Measurements from ENCODE around the gene SMYD3. TPM values are rescaled to one million over a fixed set of nuclear protein-coding genes. Genes with fewer than 3 reads are reported as not detected.

SMYD3 gene
- total RNA-seq, 1 donor from 2014 or later = 20.8 TPM

DNA sequence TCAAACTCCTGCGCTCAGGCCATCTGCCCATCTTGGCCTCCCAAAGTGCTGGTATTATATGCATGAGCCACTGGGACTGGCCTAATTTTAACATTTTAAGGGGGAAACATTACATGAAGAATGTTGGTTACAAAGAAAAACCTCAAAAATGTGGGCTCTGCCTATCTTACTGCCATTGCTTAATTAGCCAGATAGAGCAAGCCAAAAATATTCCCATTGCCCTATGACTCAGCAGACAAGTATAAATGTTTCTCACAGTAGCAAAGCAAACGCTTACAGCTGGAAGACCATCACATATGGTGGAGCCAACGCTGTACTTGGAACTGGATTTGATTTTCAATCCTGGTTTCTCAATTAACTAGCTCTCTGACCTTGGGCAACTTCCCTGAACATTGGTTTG lies 502.0 kb downstream of the SMYD3 start:
- CTCF ChIA-PET = interaction anchor here (0.7 to 4.8 kb wide), 4 partner anchors 52 to 852 kb away, joined by 3 to 74 read pairs (median 10); partner anchors contain the start of gene KIF26B

DNA sequence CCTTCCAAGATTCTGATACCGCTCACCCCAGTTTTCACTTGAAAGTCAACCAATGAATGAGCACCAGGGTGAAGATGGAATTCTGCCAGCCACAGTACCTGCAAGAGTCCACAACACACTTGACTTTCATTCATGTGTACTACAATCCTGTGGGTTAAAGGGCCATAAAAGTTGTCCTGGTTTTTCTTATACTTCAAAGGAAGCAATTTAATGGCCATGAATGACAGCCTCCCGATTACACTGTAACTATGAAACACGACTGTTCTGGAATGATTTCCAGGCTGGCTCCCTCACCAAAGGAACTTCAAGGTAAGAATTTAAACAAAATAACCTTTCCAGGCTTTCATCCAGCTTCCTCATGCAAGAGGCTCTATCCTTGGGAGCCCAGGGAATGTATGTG lies 502.8 kb downstream of the SMYD3 start:
- Mint-ChIP-seq H3K27me3 (no peaks in the 10 kb centered on the region), H3K27ac (no peak overlapping the region), H3K9me3 (no peaks in the 10 kb centered on the region), H3K4me3 (no peak overlapping the region), H3K36me3 (ENCODE audit: low read depth) (no peaks in the 10 kb centered on the region), H3K4me1 (peaks cover 6% of the 10 kb centered on the region)
- ChIA-PET POLR2A (no interaction called here), CTCF (interaction anchor here (1.6 to 4.8 kb wide), 3 partner anchors 115 to 851 kb away, joined by 8 to 74 read pairs (median 18); partner anchors contain the start of gene KIF26B)
- TF ChIP-seq, protein P1, sequence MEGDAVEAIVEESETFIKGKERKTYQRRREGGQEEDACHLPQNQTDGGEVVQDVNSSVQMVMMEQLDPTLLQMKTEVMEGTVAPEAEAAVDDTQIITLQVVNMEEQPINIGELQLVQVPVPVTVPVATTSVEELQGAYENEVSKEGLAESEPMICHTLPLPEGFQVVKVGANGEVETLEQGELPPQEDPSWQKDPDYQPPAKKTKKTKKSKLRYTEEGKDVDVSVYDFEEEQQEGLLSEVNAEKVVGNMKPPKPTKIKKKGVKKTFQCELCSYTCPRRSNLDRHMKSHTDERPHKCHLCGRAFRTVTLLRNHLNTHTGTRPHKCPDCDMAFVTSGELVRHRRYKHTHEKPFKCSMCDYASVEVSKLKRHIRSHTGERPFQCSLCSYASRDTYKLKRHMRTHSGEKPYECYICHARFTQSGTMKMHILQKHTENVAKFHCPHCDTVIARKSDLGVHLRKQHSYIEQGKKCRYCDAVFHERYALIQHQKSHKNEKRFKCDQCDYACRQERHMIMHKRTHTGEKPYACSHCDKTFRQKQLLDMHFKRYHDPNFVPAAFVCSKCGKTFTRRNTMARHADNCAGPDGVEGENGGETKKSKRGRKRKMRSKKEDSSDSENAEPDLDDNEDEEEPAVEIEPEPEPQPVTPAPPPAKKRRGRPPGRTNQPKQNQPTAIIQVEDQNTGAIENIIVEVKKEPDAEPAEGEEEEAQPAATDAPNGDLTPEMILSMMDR (IDR thresholded peaks at IDR 0.05) = no peak
- intact Hi-C loops (cut with micrococcal nuclease) = no loop called here
- ATAC-seq (ENCODE audit: low read depth) = no peak
- DNase-seq = no peak

More for the DNA sequence above, 502.0 kb downstream of the SMYD3 start:
- Mint-ChIP-seq H3K36me3 (ENCODE audit: low read depth) (no peaks in the 10 kb centered on the region), H3K4me1 (peaks cover under 1% of the 10 kb centered on the region), H3K4me3 (no peak overlapping the region), H3K27ac (no peak overlapping the region), H3K27me3 (no peaks in the 10 kb centered on the region), H3K9me3 (no peaks in the 10 kb centered on the region)
- DNase-seq (no peak), ATAC-seq (ENCODE audit: low read depth) (no peak)
- intact Hi-C loops (cut with micrococcal nuclease) = no loop called here
- POLR2A ChIA-PET = no interaction called here
- TF ChIP-seq, protein P1 (IDR thresholded peaks at IDR 0.05) = no peak

DNA sequence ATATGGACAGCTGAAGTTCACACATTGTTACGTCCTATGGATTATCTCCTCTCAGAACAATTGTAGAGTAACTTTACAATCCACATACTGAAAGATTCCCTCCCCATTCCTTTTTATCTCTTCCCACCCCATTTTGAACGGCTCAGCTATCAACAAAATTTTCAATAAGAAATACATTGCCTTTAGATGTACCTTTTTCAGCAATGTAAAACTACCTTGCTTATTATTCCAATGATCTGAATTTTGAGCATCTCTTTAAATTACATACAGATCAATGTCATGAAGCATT lies 503.7 kb downstream of the SMYD3 start:
- DNase-seq = no peak
- TF ChIP-seq, protein P1 (IDR thresholded peaks at IDR 0.05) = peak; percentile 0
- peaks cover 7% of the 10 kb centered on the region for H3K4me1 Mint-ChIP-seq
- no peak overlapping the region for H3K4me3 Mint-ChIP-seq
- CTCF ChIA-PET = interaction anchor here (1.0 to 4.8 kb wide), 4 partner anchors 114 to 853 kb away, joined by 3 to 74 read pairs (median 13); partner anchors contain the start of gene KIF26B
- POLR2A ChIA-PET = no interaction called here
- no peak for ATAC-seq (ENCODE audit: low read depth)
- H3K36me3 Mint-ChIP-seq (ENCODE audit: low read depth) = no peaks in the 10 kb centered on the region
- H3K9me3 Mint-ChIP-seq = no peaks in the 10 kb centered on the region
- intact Hi-C loops (cut with micrococcal nuclease) = loop anchor here (1.0 kb wide), 4 partner anchors 114 to 924 kb away; no protein-coding TSS in a partner anchor
- H3K27ac Mint-ChIP-seq = no peak overlapping the region
- no peaks in the 10 kb centered on the region for H3K27me3 Mint-ChIP-seq

DNA sequence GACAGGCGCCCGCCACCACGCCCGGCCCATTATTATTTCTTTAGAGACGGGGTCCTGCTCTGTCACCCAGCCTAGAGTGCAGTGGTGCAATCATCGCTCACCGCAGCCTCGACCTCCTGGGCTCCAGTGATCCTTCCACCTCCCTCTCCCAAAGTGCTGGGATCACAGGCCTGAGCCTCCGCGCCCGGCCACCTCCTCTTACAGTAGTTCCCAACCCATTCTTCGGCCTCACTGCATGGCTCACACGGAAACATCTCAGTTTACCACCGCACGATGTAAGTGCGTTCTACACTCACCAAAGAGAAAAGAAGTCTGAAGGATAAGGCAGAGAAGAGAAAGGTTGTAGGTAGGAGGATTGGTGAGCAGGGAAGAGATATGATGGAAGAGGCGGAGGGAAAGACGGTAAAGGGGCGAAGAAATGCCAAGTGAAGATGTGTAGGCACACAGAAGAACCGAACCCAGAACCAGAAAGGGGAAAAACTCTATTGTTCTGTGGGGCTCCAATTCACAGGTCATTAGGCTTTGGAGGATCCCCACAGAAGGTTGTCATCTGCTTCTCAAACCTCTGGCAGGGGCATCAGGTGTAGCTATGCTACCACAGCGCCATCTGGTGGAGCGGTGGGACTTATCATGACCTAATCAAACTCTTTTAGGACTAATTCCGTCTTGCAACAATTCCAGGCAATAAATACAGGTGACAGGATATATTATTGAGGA lies 504.2 kb downstream of the SMYD3 start:
- TF ChIP-seq, protein P1 (IDR thresholded peaks at IDR 0.05) = peak; percentile 80
- ChIA-PET POLR2A (no interaction called here), CTCF (interaction anchor here (0.6 to 4.8 kb wide), 6 partner anchors 114 to 900 kb away, joined by 3 to 74 read pairs (median 13); partner anchors contain the start of gene KIF26B)
- intact Hi-C loops (cut with micrococcal nuclease) = loop anchor here (1.0 kb wide), 4 partner anchors 114 to 924 kb away; no protein-coding TSS in a partner anchor
- Mint-ChIP-seq H3K4me3 (no peak overlapping the region), H3K27me3 (no peaks in the 10 kb centered on the region), H3K27ac (no peak overlapping the region), H3K4me1 (peaks cover 7% of the 10 kb centered on the region), H3K9me3 (no peaks in the 10 kb centered on the region), H3K36me3 (ENCODE audit: low read depth) (no peaks in the 10 kb centered on the region)
- ATAC-seq (ENCODE audit: low read depth) (peak; percentile 76), DNase-seq (peak; percentile 70)

DNA sequence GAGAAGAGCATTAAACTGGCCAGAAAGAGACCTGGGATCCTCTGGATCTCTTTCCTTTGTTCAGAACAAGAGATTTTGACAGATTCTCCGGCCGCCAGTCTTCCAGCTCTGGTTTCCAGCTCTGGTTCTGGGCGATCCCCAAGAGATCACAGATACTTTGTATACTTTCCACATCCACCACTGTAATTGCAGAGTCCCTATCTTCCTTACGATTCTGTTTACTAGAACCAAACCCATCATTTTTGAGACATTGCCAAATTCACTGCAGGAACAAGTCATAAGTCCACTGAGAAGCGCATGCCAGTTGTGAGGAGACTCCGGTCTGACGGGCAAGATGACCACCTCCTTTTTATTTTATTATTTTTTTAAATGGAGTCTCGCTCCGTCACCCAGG lies 505.2 kb downstream of the SMYD3 start:
- DNase-seq (no peak), ATAC-seq (ENCODE audit: low read depth) (no peak)
- ChIA-PET POLR2A (no interaction called here), CTCF (interaction anchor here (0.6 to 3.7 kb wide), 2 partner anchors 849 to 899 kb away, joined by 3 to 31 read pairs; no protein-coding TSS in a partner anchor)
- H3K4me1 Mint-ChIP-seq = peaks cover 7% of the 10 kb centered on the region
- H3K36me3 Mint-ChIP-seq (ENCODE audit: low read depth) = no peaks in the 10 kb centered on the region
- no peak overlapping the region for H3K4me3 Mint-ChIP-seq
- TF ChIP-seq, protein P1 (IDR thresholded peaks at IDR 0.05) = no peak
- intact Hi-C loops (cut with micrococcal nuclease) = no loop called here
- H3K27ac Mint-ChIP-seq = no peak overlapping the region
- H3K9me3 Mint-ChIP-seq = no peaks in the 10 kb centered on the region
- no peaks in the 10 kb centered on the region for H3K27me3 Mint-ChIP-seq
